ENCODE data around the gene CAMTA1.

DNA sequence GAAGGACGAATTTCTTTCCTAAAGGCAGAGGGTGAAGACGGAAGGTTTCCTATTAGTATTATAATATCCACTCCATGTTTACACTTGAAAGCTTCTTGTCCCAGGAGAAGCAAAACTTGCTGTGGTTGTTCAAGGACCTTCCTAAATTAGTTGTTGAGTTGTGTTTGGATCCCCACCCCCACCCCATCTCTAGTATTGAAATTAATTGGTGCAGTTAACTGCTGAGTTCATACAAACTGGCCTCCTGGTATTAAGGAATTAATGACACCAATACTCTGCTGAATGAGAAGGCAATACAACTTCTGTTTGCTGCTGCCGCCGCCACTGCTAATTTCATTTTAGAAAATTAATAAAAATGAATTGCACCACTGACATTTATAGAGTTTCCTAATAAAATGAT lies 308.8 kb downstream of the CAMTA1 start:
- TF ChIP-seq, protein P1, sequence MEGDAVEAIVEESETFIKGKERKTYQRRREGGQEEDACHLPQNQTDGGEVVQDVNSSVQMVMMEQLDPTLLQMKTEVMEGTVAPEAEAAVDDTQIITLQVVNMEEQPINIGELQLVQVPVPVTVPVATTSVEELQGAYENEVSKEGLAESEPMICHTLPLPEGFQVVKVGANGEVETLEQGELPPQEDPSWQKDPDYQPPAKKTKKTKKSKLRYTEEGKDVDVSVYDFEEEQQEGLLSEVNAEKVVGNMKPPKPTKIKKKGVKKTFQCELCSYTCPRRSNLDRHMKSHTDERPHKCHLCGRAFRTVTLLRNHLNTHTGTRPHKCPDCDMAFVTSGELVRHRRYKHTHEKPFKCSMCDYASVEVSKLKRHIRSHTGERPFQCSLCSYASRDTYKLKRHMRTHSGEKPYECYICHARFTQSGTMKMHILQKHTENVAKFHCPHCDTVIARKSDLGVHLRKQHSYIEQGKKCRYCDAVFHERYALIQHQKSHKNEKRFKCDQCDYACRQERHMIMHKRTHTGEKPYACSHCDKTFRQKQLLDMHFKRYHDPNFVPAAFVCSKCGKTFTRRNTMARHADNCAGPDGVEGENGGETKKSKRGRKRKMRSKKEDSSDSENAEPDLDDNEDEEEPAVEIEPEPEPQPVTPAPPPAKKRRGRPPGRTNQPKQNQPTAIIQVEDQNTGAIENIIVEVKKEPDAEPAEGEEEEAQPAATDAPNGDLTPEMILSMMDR (IDR thresholded peaks at IDR 0.05): no peak
- no peak for TF ChIP-seq POLR2A (IDR thresholded peaks at IDR 0.05)
- TF ChIP-seq POLR2AphosphoS5 (IDR thresholded peaks at IDR 0.05): no peak
- TF ChIP-seq EP300 (IDR thresholded peaks at IDR 0.05): no peak

Measured in stomach (tissue), 4 donors.